GM23248 (cell line): Measurements from ENCODE around the gene DIMT1.

ENCODE experiments used
- EZH2 ChIP-seq: fragments of 200-600 bp; sonication (generic); IDR thresholded peaks from 2 replicates; pipeline ENCODE4 v1.6.1; 2018; ENCODE audit warnings: antibody characterized with exemption, mild to moderate bottlenecking; ENCODE audit not compliant: insufficient read depth, poor library complexity, severe bottlenecking
- EZH2phosphoT487 ChIP-seq: fragments of 200-600 bp; sonication (generic); IDR thresholded peaks from 2 replicates; pipeline ENCODE4 v1.6.1; 2018; ENCODE audit warnings: antibody characterized with exemption, moderate library complexity, mild to moderate bottlenecking, low read depth; ENCODE audit not compliant: insufficient read depth

DNA sequence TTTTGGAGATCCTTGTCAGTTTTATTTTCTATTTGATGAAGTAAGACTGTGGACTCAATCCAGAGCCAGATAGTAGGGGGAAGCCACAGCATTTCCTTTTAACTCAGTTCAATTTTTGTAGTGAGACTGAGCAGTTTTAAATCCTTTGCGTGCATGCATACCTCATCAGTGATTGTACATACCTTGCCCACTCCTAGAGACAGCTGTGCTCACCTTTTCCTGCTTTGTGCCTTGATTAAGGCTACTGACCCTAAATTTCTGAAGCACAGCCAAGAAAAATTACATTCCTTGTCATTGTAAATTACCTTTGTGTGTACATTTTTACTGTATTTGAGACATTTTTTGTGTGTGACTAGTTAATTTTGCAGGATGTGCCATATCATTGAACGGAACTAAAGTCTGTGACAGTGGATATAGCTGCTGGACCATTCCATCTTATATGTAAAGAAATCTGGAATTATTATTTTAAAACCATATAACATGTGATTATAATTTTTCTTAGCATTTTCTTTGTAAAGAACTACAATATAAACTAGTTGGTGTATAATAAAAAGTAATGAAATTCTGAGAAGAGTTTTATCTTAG is 17.8 kb downstream of the DIMT1 start:
- TF ChIP-seq EZH2phosphoT487 (no peak), EZH2 (no peak)
